ENCODE results near the gene SPRN.
A peak's percentile ranks its signal among the peaks of the same experiment; 100 is the strongest.
"Not testable (repeated sequence)": the region's sequence is repeated elsewhere in the genome, so short reads cannot be mapped to it uniquely, and the experiment has no call there.

Gene SPRN

DNA sequence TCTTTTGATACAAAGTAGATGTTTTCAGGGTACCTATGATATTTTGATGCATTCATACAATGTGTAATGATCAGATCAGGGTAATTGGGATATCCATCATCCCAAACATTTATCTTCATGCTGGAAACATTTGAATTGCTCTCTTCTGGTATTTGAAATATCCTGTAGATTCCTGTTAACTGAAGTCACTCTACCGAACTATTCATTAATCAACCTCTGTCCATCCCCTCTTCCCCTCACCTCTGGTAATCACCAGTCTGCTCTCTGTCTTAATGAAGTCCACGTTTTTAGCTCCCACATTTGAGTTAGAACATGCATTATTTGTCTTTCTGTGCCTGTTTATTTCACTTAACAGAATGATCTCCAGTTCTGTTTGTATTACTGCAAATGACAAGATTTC, 19.2 kb downstream of the SPRN start:
- no peak for DNase-seq

DNA sequence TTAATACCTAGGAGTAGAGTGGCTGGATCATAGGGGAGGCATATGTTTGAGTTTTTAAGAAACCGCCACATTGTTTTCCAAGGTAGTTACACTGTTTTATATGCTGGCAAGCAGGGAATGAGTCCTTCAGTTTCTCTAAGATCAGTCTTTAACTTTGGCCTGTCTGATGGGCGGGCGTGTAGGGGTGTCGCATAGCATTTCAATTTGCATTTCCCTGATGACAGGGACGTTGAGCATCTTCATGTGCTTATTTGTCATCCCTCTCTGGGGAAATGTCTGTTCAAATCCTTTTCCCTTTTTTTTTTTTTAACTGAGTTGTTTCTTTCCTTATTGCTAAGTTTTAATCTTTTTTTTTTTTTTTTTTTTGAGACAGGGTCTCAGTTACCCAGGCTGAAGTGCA, 20.6 kb downstream of the SPRN start:
- DNase-seq = no peak

DNA sequence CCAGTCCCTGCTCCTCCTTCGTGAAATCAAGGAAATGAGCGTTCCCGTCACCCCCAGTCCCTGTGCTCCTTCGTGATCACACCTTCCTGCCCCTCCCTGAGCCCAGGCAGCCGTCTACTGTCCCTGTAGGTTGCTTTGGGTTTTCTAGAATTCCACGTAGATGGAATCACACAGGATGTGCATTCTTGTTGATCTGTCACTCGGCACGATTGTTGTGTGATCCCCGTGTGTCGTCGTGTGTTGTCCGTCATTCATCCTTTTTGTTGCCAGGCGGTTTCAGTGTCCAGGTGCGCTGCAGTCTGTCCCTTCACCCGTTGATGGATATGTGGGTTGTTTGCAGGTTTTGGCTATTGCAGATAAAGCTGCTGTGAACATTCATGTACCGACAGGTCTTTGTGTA, 21.1 kb downstream of the SPRN start:
- no peak for DNase-seq

DNA sequence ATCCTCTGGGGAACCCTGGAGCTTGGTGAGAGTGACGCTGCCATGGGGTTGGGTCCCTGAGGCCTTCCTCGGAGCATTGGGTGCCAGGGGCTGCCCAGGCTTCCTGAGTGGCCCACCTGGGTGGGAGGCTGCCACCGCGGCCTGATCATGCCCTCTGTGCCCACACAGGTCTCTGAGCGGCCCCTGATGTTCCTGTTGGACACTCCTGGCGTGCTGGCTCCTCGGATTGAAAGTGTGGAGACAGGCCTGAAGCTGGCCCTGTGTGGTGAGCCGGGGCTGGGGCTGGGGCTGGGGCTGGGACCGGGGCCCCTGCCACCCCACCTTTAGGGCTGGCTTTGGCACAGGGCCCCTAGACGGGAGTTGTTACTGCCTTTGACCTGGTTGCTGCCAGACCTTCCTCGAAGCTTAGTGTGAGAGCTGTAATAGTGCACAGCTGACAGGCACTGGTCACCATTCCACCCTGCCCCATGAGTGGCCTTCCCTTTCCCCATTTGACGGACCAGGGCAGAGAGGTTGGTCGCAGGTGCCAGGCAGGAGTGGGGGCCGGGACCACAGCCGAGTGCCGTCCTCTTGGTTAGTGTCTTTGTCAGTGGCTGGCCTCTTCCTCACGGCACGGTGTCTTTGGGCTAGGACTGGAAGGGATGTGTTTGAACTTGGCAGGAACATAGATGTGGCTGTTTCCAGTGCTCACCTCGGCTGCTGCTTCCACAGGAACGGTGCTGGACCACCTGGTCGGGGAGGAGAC, 22.3 kb downstream of the SPRN start:
- DNase-seq = no peak

DNA sequence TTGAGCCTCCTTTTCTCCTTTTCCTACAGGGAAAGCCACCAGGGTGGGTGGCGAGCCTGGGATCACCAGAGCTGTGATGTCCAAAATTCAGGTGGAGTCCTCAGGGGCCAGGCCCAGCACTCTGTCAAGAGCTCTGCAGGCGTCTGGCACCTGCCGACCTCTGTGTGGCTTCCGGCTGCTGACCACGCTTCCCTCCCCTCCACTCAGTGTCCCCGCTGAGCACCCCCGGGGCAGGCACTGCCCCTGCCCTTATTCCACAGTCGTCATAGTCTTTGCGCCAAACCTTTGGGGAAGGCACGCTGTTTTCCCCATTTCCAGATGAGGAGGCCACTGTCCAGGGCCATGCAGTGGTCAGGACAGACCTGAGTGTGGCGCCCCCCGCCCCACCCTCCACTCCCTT, 22.9 kb downstream of the SPRN start:
- DNase-seq = no peak

DNA sequence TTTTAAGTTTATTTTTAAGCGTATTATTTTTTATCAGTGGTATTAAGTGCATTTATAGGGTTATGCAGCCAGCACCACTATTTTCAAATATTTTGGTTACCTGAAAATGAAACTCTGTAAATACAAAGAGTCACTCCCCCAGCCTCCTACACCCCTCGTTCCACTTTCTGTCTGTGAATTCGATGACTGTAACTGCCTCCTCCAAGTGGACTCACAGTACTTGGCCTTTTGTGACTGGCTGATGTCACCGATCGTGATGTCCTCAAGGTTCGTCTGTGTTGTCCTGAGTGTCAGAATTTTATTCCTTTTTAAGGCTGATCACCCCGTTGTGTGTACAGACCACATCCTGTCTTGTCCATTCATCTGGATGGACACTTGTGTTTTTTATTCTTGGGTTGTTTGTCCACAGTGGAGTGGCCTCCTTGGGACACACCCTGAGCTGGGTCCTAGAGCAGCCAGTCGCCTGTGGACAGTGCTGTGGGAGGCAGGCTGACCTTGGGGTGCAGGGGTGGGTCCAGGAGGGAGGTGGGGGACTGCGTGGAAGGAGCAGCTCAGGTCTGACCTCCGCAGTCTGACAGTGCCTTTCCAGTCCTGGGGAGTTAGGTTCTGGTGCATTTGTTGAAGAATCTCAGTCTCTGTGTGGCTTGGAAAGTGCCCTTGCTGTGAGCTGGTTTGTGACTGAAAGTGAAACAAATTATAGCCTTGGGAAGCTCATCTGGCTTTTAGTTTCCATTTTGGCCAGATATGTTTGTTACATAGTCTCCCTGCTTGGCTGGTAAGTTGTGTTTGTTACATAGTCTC, 23.6 kb downstream of the SPRN start:
- no peak for DNase-seq

DNA sequence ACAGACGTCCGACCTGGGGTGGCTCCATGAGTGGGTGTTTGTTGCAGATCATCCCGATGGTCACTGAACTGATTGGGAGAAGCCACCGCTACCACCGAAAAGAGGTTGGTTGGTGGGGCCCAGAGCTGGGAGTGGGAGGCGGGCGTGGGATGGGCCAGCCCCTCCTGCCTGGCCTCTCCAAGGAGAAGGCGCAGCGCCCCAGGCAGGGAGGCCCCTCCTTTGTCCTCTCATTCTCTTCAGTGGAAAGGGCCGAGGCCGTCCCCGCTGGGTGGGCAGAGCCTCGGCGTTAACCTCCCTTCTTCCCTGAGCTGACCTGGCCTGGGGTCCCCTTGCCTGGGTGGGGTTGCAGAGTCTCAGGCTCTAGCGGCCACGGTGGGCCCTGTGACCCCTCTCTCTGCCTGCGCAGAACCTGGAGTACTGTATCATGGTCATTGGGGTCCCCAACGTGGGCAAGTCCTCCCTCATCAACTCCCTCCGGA, 25.3 kb downstream of the SPRN start:
- no peak for DNase-seq

DNA sequence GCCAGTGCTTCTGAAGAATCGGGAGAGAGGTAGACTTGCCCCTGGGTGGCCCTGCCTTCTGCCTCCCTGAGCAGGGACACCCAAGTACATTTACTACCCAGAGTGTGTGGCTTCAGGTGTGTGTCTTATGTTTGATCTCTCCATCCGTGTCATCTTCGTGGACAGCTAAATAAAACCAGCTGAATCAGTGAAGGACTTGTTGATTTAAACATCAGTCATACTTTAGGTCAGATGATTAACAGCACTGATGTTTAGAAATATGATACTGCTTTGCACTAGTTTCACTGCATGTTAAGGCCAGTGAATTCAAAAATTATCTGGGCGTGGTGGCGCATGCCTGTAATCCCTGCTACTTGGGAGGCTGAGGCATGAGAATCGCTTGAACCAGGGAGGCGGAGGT, 26.5 kb downstream of the SPRN start:
- DNase-seq = no peak

DNA sequence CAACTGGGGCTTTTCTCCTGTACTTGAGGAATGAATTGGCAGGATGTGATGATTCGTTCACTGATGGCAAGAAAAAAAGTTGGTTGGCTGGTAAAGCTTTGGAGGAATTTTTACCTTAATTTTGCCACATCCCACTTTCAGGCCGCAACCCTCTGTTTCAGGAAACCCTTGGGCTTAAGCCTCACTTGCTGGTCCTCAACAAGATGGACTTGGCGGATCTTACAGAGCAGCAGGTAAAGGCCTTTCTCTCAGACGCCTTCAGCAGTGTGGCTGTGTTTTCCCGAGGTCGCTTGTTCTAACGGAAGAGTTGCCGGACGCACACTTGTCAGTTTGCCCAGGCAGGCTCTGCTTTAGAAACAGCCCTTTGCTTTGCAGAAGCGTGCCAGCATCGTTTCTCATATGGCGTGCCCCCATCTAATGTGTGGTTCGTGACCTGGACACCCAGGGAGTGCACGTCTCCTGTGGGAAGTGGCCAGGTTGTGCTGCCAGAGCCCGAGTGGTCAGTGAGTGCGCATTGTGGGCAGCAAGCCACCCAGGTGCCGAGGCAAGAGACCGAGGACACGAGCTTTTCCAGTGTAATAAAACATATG, 28.3 kb downstream of the SPRN start:
- no peak for DNase-seq

DNA sequence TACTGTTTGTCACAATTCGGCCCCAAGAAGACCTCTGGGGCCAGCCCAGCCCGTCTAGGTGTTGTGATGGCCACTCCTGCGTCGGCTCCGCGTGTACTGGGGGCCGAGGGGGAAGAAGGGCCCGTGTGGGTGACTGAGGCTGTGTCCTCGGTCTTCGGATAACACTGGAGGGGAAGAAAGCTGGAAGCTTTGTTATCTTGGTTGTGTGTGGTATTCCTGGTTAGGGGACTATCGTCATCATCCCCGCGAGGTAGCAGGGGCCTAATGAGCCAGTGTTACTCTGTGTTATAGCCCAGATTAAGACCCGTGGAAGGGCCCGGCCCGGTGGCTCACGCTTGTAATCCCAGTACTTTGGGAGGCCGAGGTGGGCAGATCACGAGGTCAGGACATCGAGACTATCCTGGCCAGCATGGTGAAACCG, 29.6 kb downstream of the SPRN start:
- no peak for DNase-seq

DNA sequence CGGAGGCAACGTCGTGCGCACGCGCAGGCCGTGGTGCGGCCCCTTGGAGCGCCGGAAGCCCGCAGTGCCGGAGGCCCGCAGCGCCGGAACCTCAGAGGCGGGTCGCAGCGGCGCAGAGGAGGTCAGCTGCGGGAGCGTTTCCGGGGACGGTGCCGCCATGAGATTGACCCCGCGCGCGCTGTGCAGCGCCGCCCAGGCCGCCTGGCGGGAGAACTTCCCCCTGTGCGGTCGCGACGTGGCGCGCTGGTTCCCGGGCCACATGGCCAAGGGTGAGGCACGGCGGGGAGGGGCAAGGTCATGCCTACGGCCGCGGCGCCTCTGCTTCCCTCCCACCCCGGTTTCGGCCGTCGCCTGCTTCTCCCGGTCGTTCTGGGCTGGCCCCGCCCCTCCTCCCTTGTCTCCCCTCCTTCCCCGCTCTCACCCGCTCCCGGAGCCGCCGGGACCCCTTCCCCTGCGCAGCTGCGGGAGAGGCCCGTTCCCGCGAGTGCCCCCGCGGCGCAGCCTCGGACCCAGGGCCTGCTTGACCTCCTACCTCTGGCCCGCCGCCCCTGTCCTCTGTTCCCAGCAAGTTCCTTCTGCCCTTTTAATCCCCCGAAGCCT, 30.3 kb downstream of the SPRN start, which contains the start of gene MTG1:
Gene MTG1, plus strand, starts transcription at position 94 of the 600 bp plus-strand sequence. Its CDS starts 64 bp downstream, at position 158.
- DNase-seq = peak; percentile 75

DNA sequence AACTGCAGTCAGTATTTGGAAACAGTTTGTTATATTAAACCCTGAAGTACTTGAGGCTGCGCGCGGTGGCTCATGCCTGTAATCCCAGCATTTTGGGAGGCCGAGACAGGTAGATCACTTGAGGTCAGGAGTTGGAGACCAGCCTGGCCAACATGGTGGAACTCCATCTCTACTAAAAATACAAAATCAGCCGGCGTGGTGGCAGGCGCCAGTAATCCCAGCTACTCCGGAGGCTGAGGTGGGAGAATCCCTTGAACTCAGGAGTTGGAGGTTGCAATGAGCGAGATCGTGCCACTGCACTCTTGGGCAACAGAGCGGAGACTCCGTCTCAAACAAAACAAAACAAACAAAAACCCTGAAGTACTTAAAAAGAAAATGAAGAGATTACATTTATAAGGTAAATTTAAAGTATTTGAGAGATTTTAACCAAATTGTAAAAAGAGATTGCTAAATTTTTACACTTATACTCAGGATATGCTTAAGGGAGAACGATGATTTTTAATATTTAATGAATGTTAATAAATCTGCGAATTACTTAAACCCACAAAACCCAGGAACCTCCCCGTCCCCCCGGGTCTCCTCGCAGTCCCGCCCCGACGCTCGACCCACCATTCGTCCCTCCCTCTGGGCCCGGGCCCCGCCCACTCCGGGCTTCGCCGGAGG, 30.9 kb downstream of the SPRN start:
- no peak for DNase-seq

DNA sequence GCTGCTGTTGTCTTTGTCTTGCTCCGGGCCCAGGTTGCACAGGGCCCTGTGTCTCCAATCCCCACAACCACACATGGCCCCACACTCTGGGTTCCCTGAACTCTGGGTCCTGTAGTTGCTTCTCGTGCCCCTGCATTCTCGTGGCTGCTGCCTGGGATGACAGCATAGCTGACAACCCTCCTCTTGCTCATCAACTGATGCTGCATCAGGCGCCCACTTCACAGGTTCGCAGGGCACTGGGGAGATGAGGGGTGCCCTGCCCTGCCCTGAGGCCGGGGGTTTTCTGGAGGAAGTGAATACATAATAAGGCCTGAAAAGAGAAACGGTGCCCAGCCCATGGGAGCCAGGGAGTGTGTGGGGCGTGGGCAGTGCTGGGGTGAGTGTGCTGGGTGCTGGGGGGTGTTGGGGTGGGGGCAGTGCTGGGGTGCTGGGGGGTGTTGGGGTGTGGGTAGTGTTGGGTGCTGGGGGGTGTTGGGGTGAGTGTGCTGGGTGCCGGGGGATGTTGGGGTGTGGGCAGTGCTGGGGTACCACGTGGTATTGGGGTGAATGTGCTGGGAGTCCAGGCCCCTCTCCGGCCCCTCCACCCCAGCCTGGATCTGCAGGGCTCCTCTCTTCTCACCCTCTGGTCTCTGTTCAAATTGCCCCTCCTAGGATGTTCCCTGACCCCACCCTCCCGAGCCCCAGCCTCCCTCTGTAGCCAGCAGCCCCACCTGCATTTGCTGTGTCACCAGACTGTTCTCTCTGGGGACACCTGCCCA, 32.5 kb downstream of the SPRN start:
- DNase-seq = no peak

DNA sequence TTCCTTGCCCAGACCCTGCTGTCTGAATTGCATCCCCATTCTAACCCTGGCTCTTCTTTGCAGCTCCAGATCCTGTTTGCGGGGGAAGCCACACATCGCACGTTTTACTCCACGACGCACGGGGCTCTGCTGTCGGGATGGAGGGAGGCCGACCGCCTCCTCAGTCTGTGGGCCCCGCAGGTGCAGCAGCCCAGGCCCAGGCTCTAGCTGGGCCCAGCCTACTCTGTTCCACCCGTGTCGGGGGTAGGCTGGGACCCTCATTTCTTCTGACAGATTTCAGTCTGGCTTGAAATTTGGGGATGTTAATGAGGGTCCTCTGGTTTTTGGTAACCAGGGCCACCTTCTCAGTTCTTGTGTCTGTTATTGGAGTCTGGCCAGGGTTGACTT, 33.2 kb downstream of the SPRN start:
- DNase-seq = no peak

DNA sequence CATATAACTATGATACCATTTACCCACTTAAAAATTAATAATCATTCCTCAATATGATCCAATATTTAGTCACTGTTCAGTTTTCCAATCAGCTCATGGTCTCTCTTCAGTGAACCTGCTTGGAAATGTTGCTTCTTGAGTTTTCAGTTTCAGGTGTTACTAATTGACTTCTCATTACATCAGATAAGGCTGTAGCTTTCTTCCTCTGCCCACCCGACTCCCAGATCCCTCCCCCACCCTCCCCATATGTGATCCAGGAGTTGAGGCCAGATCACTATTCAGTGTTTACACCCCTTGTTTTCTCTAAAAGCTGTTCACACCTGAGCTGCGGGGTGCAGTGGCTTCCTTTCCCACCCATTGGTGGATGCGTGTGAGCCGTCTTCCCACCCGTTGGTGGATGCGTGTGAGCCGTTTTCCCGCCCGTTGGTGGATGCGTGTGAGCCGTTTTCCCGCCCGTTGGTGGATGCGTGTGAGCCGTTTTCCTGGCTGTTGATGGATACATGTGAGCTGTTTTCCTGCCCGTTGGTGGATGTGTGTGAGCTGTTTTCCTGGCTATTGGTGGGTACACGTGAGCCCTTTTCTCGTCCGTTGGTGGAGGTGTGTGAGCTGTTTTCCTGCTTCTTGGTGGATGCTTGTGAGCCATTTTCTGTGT, 33.7 kb downstream of the SPRN start:
- DNase-seq = no peak

DNA sequence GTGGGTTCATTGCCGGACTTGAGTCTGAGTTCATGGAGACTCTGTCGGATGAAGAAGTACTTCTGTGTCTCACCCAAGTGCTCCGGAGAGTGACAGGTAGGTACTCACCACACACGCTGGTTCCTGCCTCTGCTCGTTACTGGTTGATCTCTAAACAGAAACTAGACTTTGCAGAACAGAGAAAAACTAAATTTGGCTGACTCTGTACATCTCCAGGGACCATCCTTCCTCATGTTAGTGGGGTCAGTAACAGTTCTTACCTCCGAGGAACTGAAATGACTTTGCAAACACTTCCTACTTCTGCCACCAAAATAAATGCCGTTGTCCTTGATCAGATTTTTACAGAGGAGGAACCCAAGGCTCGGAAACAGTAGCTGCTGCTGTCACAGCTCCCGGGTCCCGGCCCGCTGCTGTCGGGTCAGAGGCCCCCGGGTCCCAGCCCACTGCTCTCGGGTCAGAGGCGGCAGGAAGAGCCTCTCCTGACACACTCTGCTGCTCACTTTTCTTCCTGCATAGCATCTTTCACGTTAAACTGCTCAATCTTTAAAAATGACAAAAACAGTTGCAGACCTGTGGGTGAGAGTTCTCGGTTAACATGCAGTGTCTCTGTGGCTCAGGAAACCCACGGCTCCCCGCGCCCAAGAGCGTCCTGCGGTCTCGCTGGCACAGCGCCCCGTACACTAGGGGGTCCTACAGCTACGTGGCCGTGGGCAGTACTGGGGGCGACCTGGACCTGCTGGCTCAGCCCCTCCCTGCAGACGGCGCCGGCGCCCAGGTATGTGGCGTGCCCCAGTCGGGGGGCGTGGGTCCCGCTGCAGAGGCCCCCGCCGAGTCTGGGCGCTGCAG, 35.2 kb downstream of the SPRN start:
- no peak for DNase-seq

DNA sequence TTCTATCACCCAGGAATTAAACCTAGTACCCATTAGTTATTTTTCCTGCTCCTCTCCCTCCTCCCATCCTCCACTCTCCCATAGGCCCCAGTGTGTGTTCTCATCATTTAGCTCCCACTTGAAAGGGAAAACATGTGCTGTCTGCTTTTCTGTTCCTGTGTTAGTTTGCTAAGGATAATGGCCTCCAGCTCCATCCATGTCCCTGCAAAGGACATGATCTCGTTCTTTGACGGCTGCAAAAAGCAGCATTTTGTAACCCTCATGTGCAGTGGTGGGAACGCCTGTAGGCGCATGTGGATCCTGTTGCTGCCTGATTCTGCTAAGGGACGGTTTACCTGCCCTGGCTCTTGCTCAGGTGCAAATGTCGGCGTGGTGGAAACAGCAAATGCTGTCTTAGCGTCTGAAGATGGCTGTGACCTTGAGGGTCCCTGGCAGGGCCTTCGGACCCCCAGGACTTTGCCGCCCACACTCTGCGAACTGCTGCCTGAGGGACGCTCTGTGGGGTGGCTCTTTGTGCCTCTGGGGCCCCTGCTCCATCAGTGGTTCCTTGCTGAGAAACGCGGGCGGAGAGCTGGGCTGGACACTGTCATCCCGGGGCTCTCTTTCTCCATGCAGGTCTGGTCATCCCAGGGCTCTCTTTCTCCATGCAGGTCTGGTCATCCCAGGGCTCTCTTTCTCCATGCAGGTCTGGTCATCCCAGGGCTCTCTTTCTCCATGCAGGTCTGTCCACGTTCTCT, 36.0 kb downstream of the SPRN start:
- DNase-seq = no peak

DNA sequence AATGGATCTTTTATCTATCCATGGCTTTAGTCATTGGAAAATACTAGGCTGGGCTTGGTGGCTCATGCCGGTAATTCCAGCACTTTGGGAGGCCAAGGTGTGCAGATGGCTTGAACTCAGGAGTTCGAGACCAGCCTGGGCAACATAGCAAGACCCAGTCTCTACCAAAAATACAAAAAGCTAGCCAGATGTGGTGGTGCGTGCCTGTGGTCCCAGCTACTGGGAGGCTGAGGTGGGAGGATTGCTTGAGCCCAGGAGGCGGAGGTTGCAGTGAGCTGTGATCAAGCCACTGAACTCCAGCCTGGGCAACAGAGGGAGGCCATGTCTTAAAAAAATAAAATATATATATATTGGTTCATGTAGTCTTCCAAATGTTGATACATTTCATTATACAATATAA, 37.5 kb downstream of the SPRN start:
- DNase-seq = not testable (repeated sequence)

DNA sequence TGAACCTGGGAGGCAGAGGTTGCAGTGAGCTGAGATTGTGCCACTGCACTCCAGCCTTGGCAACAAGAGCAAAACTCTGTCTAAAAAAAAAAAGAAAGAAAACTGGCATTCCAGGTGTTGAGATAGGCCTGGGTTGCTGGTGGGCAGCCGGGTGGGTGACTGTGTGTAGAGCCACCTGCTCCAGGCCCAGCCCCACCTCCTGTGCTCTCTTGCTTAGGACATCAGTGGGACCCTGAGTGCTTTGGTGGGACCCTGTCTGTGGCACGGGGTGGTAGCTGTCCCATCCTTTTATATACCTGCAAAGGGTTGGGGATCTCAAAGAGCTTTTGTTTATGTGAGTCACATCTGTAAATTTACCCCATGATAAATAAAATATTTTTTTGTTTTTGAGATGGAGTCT, 39.2 kb downstream of the SPRN start:
- DNase-seq = no peak

DNA sequence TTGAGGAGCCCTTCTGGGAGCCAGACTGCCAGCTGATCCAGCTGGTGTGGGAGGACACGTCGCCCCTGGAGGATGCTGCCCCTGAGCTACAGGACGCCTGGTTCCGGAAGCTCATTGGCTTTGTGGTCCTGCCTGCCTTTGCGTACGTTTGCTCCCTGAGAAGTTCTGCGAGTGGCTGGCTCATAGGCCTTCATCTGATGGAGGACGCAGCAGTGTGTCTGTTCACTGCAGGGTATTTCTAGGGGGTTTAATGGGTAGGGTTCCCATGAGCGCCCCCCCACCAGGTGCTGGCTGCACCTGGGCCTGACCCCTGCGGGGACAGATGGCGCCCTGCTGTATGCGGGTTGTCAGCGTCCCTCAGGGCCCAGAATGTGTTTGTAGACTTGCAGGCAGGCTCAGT, 40.4 kb downstream of the SPRN start:
- DNase-seq = no peak
